Mesothelial cell of epicardium (in vitro differentiated cells): ENCODE results near the gene GRK4. TPM values are rescaled to one million over a fixed set of nuclear protein-coding genes. Genes with fewer than 3 reads are reported as not detected.

ENCODE experiments used
- DNase-seq, 2 experiments: peaks; one replicate each; pipeline ENCODE4 v3.0.0; 2021; ENCODE audit warnings: low spot score in 2 of 2; ENCODE audit not compliant: unreplicated experiment in 2 of 2
- H3K27ac Mint-ChIP-seq: 2 replicates; pipeline ENCODE4 v1.8.0; 2021; ENCODE audit warnings: mixed read lengths
- H3K27me3 Mint-ChIP-seq: 2 replicates; pipeline ENCODE4 v1.8.0; 2021; ENCODE audit warnings: low read depth, mixed read lengths
- H3K36me3 Mint-ChIP-seq: 2 replicates; pipeline ENCODE4 v1.8.0; 2021; ENCODE audit warnings: mixed read lengths
- H3K4me1 Mint-ChIP-seq: 2 replicates; pipeline ENCODE4 v1.8.0; 2021; ENCODE audit warnings: mixed read lengths
- H3K4me3 Mint-ChIP-seq: 2 replicates; pipeline ENCODE4 v1.8.0; 2021; ENCODE audit warnings: mild to moderate bottlenecking, moderate library complexity, mixed read lengths
- H3K9me3 Mint-ChIP-seq: 2 replicates; pipeline ENCODE4 v1.8.0; 2021; ENCODE audit warnings: mixed read lengths
- CTCF ChIP-seq: fragments of 200-600 bp; sonication (generic); IDR thresholded peaks from one replicate; pipeline ENCODE4 v1.5.0; 2021; ENCODE audit warnings: antibody characterized with exemption; ENCODE audit not compliant: unreplicated experiment
- total RNA-seq: library from RNA; stranded (reverse); gene quantifications from 3 replicates; pipeline ENCODE4 v1.2.1, GENCODE V29; 2021

GRK4 gene
- total RNA-seq, 1 donor from 2014 or later, result 18.4 TPM

- Mint-ChIP-seq H3K9me3 (no peaks in the 10 kb centered on the region), H3K27me3 (no peaks in the 10 kb centered on the region), H3K27ac (no peak overlapping the region), H3K36me3 (peaks cover 40% of the 10 kb centered on the region), H3K4me1 (no peaks in the 10 kb centered on the region), H3K4me3 (no peak overlapping the region)
- no peak for TF ChIP-seq CTCF
- no peak for DNase-seq
Measured at GRCh38 chr4:2947926-2948325, 15.4 kb upstream of the GRK4 start.

DNA sequence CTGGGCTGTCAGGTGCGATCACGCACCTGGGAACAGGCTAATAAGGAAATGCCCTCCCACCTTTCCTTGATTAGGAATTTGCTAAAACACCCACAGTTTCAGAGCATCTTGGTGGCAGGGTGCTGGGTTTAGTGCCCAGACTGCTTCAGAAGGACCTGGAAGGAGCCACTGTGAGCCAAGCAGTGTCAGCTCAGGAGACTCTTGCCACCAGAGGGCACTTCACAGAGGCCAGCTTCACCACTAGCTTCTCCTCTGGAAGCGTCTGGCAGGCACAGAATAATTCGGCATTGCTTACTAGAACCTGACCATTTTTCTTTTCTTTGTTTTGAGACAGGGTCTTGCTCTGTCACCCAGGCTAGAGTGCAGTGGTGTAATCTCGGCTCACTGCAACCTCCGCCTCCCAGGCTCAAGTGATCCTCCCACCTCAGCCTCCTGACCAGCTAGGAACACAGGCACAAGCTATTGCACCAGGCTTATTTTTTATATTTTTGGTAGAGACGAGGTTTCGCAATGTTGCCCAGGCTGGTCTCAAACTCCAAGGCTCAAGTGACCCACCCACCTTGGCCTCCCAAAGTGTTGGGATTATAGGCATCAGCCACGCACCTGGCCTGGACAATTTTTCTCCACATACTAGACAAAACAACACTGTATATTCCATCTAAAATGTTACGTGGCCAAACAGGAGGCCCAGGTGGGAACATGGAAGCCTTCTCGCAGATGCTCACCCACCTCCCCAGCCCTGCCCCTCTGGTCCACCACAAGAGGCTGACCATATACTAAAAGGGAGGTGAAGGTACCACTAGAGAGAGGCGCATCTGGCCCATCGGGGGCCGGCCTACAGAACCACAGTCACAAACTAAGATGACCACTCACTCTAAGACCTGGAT is 14.2 kb upstream of the GRK4 start:
- no peaks in the 10 kb centered on the region for H3K4me1 Mint-ChIP-seq
- no peak overlapping the region for H3K4me3 Mint-ChIP-seq
- no peak overlapping the region for H3K27ac Mint-ChIP-seq
- H3K9me3 Mint-ChIP-seq, result no peaks in the 10 kb centered on the region
- peaks cover 43% of the 10 kb centered on the region for H3K36me3 Mint-ChIP-seq
- no peak for TF ChIP-seq CTCF
- no peak for DNase-seq
- no peaks in the 10 kb centered on the region for H3K27me3 Mint-ChIP-seq

- H3K36me3 Mint-ChIP-seq, result peaks cover 48% of the 10 kb centered on the region
- TF ChIP-seq CTCF, result no peak
- H3K27me3 Mint-ChIP-seq, result no peaks in the 10 kb centered on the region
- no peak overlapping the region for H3K27ac Mint-ChIP-seq
- H3K4me3 Mint-ChIP-seq, result no peak overlapping the region
- DNase-seq, result no peak
- H3K9me3 Mint-ChIP-seq, result no peaks in the 10 kb centered on the region
- H3K4me1 Mint-ChIP-seq, result no peaks in the 10 kb centered on the region
Measured at GRCh38 chr4:2949782-2950125, 13.6 kb upstream of the GRK4 start.

DNA sequence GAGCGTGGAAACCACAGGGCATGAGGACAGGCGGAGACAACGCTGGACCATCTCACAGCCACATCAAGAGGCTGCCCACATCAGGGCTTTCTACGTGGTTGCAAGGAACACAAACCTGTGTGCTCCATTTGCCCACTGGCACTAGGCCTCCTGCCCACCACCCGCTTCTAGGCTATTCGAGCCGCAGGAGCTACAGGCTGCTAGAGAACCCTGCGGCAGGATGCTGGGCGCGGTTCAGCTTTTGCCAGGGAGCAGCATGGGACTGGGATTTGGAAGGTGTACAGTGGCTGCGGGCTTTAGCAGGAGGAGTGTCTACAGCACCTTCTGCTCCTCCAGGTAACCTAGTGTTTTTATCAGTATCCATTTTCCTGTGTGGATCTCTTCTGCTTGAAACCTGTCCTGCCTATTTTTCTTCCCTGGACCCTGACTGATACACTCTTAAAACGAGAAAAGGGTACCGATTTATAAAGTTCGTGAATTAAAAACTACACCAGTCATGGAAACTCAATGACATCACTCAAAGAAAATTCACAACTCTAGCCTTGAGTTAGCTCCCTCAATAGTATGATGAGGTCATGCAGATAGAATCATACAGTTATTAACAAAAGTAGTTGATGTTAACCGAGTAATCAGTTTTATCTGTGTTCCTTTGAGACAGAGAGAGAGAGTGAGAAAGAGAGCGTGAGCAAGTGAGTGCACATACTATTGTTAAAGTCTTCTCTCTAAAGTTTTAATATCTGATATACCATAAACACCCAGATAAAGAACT is 13.0 kb upstream of the GRK4 start:
- no peak overlapping the region for H3K27ac Mint-ChIP-seq
- H3K4me3 Mint-ChIP-seq, result no peak overlapping the region
- no peak for DNase-seq
- H3K27me3 Mint-ChIP-seq, result no peaks in the 10 kb centered on the region
- no peaks in the 10 kb centered on the region for H3K9me3 Mint-ChIP-seq
- no peak for TF ChIP-seq CTCF
- H3K36me3 Mint-ChIP-seq, result peaks cover 45% of the 10 kb centered on the region
- no peaks in the 10 kb centered on the region for H3K4me1 Mint-ChIP-seq

GRCh38 chr4:2953496-2953895 is 9.9 kb upstream of the GRK4 start:
- Mint-ChIP-seq H3K9me3 (no peaks in the 10 kb centered on the region), H3K36me3 (peaks cover 47% of the 10 kb centered on the region), H3K27ac (no peak overlapping the region), H3K4me3 (no peak overlapping the region), H3K4me1 (peaks cover 2% of the 10 kb centered on the region), H3K27me3 (no peaks in the 10 kb centered on the region)
- no peak for DNase-seq
- no peak for TF ChIP-seq CTCF
